Measurements from ENCODE around the gene CFL1. TPM values are rescaled to one million over a fixed set of nuclear protein-coding genes. Genes with fewer than 3 reads are reported as not detected.
A peak's percentile ranks its signal among the peaks of the same experiment; 100 is the strongest.
"Not testable (repeated sequence)": the region's sequence is repeated elsewhere in the genome, so short reads cannot be mapped to it uniquely, and the experiment has no call there.

The CFL1 gene
- total and polyA plus RNA-seq, 12 donors = 159 to 962 (median 320) TPM

GRCh38 chr11:65834202-65834601 lies 23.8 kb downstream of the CFL1 start:
- intact Hi-C loops (cut with DNase I) = loop anchor here in 1 of 10 donors (10.0 kb wide), 1 partner anchor 199 kb away; the partner anchor contains the start of gene SIPA1
- ATAC-seq (peak in 3 of 8 donors; percentile 4 to 23 (median 15)), DNase-seq (no peak)
- Histone ChIP-seq H3K27ac (no peak overlapping the region), H3K27me3 (peaks cover 0 to 10% (median 0%) of the 10 kb centered on the region in 7 donors), H3K4me1 (peaks cover 0 to 18% (median 6%) of the 10 kb centered on the region in 9 donors), H3K36me3 (no peaks in the 10 kb centered on the region), H3K4me3 (peak overlapping the region; percentile 40 to 70 (median 58)), H3K9me3 (no peaks in the 10 kb centered on the region)
- TF ChIP-seq CTCF (IDR thresholded peaks at IDR 0.05) = no peak
- 38 to 60% methylated on average over 6 of the region's 6 CpGs for WGBS, 2 donors

GRCh38 chr11:65833297-65834030 lies 24.5 kb downstream of the CFL1 start, which contains the start of gene SNX32:
Gene SNX32 (plus strand): TSS chr11:65833963. CDS start chr11:65834066, 103 bp downstream.
- peak within 1 kb of the TSS; percentile 40 to 70 (median 58) for H3K4me3 ChIP-seq
- intact Hi-C loops (cut with DNase I) = loop anchor here in 1 of 10 donors (10.0 kb wide), 1 partner anchor 199 kb away; the partner anchor contains the start of gene SIPA1
- peak; percentile 99 to 100 (median 100) for ATAC-seq
- peak; percentile 95 to 96 for DNase-seq
- no peaks in the 10 kb centered on the region for H3K9me3 ChIP-seq
- H3K27ac ChIP-seq = peak within 1 kb of the TSS in 3 of 10 donors; percentile 26 to 75 (median 52)
- H3K36me3 ChIP-seq = no peaks in the 10 kb centered on the region
- H3K27me3 ChIP-seq = peaks cover 0 to 10% (median 0%) of the 10 kb centered on the region in 7 donors
- WGBS, 2 donors = 0 to 1% methylated on average over 55 to 63 of the region's 63 CpGs
- TF ChIP-seq CTCF (IDR thresholded peaks at IDR 0.05) = no peak
- peaks cover 0 to 18% (median 6%) of the 10 kb centered on the region in 9 donors for H3K4me1 ChIP-seq

GRCh38 chr11:65832231-65832630 lies 25.7 kb downstream of the CFL1 start:
- not testable (repeated sequence) for H3K27ac ChIP-seq, H3K9me3 ChIP-seq, H3K4me3 ChIP-seq, DNase-seq, H3K27me3 ChIP-seq, ATAC-seq, H3K36me3 ChIP-seq
- peaks cover 0 to 18% (median 6%) of the 10 kb centered on the region in 9 donors for H3K4me1 ChIP-seq
- intact Hi-C loops (cut with DNase I) = loop anchor here in 1 of 10 donors (10.0 kb wide), 1 partner anchor 197 kb away; the partner anchor contains the start of gene SIPA1

GRCh38 chr11:65829459-65829858 lies 28.5 kb downstream of the CFL1 start:
- ATAC-seq (no peak), DNase-seq (no peak)
- Histone ChIP-seq H3K9me3 (no peaks in the 10 kb centered on the region), H3K27ac (no peak overlapping the region), H3K27me3 (peaks cover 0 to 10% (median 0%) of the 10 kb centered on the region in 7 donors), H3K36me3 (no peaks in the 10 kb centered on the region), H3K4me3 (no peak overlapping the region), H3K4me1 (peaks cover 0 to 16% (median 6%) of the 10 kb centered on the region in 9 donors)
- 58 to 62% methylated on average over 4 of the region's 4 CpGs for WGBS, 2 donors
- no peak for TF ChIP-seq CTCF (IDR thresholded peaks at IDR 0.05)
- intact Hi-C loops (cut with DNase I) = no loop called here
